Uterus (tissue), 2 donors: Measurements from ENCODE around the gene TSPAN9.

Source experiments
- CTCF ChIP-seq, 4 experiments: fragments of 200-600 bp in 2 of 4; fragments of 450-650 bp in 2 of 4; sonication (generic) in 2 of 4; IDR thresholded peaks; one replicate each; pipeline ENCODE4 v1.5.1; 2016 to 2019; ENCODE audit warnings: antibody characterized with exemption in 4 of 4, mild to moderate bottlenecking in 2 of 4, moderate library complexity in 1 of 4
- POLR2A ChIP-seq, 2 donors: fragments of 450-650 bp; IDR thresholded peaks; one replicate each; pipeline ENCODE4 v1.6.1; 2016; ENCODE audit warnings: antibody characterized with exemption in 2 of 2, mild to moderate bottlenecking in 1 of 2, moderate library complexity in 1 of 2

GRCh38 chr12:3259973-3260372 lies 182.8 kb downstream of the TSPAN9 start:
- no peak for TF ChIP-seq CTCF (IDR thresholded peaks at IDR 0.05)
- no peak for TF ChIP-seq POLR2A (IDR thresholded peaks at IDR 0.05)
